Retina (tissue), 1 donor: ENCODE results near the gene CYLD.

ENCODE experiments used
- DNase-seq: peaks from one replicate; pipeline ENCODE4 v3.0.0-alpha.2; 2016

Gene CYLD

DNA sequence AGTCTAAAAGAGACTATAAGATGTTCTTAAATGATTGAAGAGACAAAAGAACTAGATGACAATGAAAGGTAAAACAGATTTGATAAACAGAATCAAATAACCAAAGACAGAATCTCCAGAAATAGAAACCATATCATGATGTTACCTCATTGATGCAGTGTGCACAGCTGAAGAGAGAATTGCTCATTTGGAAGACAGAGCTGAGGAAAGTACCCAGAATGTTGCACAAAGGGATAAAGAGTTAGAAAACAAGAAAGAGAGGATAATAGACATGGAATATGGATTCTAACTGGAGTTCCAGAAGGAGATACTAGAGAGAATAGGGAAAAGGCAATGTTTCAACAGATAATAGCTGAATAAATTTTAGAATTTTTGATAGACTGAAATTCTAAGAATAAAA lies 47.9 kb downstream of the CYLD start:
- DNase-seq = no peak

DNA sequence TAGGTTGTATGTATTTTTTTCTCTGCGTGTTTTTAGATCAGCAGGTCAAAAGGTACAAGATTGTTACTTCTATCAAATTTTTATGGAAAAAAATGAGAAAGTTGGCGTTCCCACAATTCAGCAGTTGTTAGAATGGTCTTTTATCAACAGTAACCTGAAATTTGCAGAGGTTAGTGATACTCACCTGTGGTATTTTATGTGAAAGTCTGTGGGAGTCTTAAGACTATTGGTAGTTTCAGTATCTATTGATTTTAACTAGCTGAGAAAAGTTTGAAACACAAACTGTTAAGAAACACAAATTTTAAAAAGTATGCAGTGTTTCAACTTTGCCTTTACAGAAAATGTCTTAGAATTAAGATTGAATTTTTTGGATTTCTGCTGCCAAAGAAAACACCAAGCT lies 49.6 kb downstream of the CYLD start:
- no peak for DNase-seq

GRCh38 chr16:50796829-50797228 lies 54.9 kb downstream of the CYLD start:
- DNase-seq = no peak

DNA sequence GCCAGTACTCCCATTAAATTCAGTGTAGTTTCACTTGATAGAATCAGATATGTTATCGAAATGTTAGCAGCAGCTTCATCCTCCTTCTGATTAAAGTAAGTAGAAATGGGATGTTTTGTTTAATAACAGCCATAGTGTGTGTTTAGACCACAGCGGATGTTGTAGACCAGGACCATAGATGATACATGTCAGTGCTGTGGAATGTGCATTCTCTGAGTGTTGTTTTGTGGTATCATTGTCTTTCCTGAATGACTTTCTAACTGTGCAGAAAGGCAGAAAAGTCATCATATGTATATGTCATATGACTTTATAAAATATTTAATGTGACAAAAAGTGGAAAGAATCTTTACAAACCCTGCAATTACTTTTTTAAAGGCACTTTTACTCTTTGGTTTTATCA lies 55.6 kb downstream of the CYLD start:
- DNase-seq = no peak

- no peak for DNase-seq
Measured at GRCh38 chr16:50800074-50800473, 58.2 kb downstream of the CYLD start.

GRCh38 chr16:50801036-50801435 lies 59.1 kb downstream of the CYLD start:
- DNase-seq = no peak

DNA sequence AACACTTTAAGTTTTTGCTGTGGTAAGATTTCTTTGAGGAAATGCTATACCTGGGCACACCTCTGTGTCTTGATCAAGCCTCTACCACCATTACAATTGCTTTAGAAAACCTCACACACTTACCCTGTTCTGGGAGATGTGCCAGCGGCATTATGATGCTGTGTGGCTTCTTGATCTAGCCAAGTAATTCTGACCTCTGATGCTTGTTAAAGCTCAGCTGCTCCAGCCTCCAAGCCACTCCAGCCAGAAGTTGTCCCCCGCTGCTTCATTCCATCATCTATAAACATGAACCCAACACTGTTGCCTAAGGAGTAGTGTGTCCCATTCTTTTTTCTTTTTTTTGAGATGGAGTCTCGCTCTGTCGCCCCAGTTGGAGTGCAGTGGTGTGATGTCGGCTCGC lies 60.1 kb downstream of the CYLD start:
- DNase-seq = no peak

DNA sequence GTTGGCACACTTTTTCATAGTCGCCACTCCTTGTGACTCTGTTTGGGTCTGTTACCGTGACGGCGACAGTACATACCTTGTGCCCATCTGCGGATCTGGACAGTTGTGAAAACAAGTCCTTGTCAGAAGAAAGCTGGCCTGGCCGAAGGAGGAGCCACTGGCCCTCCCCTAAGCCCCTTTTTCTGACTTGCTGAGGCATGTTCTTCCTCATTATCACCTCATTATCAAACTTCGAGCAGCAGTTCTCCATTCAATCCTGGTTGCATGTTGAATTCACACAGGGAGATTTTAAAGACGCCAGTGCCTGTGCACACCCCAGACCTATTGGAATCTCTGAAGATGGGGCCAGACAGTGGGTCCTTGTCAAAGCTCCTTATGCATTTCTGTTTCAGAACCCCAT lies 61.1 kb downstream of the CYLD start:
- no peak for DNase-seq

DNA sequence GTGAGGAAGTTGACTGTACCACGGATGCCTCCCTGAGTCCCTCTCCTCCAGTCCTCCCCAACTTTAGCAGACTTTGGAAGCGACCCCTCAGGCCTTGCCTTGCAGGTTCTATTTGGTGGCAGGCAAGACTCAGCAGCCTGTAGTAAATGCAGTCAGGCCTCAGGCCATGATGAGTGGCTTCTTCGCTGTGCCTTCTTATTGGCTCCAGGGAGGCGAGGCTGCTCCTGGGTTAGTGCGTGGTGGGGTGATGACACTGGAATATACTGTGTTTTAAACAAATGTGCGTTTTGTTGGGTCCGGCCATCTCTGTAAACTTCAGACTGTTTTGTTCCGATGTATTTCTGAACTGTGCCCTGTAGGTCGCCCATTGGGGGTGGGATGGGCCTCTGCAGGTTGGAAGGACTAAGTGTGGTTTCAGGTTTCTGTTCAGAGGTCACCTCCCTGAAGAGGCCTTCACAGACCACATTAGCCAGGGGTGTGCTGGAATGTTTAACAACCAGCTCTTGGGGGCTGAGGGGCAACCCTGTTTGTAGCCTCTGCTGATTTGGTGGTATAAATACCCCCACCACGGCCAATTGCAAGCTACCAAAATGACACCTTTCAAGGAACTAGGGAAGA lies 62.5 kb downstream of the CYLD start:
- DNase-seq = no peak

GRCh38 chr16:50806099-50807062 lies 64.5 kb downstream of the CYLD start:
- DNase-seq = peak; percentile 99

DNA sequence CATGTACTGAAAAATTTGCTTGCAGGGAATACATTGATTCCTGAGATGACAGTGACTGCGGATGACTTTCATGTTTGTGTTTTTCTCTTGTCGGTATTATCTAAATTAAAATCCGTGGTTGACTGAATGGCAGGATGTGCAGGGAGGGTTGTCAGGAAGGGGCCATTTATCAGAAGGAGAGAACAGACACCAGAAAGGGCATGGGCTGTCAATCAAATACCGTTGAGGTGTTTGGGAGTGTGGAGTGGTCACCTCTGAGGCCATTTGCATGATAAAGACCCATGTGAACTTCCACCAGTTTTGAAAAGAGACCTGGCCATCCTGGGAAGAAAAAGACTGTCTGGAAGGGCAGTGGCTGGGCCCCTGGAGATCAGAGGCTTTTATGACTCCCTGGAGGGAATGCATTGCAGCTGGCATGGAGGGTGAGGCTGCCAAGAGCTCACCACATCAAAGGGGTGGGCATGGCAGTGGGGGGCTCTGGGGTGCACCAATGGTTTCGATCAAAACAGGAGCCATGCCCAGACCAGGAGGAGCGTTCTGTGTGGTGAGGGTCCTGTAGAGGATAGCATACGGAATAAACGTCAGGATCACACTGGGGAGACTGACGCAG lies 67.1 kb downstream of the CYLD start:
- DNase-seq = no peak

DNA sequence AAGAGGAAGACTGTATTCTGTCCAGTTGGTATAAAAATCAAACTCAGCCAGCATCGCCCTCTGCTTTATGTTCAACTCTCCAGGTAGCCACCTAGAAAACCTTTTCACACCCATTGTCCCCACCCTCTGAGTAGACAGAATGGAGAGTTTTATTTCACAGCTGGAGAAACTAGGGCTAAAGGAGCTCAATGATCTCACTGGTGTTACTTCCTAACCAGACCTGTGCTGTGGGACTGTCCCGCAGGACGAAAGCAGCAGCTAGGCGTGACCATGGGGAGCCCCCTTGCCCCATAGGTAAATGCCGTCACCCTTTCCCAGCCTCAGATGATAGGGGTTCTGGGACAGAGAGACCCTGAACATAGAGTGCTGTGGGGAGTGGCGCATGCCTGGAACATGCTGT lies 67.7 kb downstream of the CYLD start:
- no peak for DNase-seq

- DNase-seq = no peak
Measured at GRCh38 chr16:50810241-50810965, 68.5 kb downstream of the CYLD start.

DNA sequence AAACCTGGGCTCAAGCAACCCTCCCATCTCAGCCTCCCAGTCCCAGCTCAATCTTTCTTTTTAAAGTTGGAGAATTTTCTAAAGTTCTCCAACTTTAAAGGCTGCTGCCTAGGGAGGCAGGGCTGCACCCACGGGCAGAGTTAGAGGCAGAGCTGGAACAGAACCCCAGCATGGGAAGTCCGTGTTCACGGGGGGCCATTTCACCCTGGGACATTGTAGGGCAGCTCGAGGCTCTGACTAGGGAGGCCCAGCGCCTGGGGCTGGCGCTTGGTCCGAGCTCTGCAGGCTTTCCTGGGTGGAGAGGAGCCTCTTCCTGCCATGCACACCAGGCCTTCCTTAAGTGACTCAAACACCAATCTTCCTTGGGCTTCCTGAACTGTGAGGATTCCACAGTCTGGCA lies 70.2 kb downstream of the CYLD start:
- DNase-seq = no peak

DNA sequence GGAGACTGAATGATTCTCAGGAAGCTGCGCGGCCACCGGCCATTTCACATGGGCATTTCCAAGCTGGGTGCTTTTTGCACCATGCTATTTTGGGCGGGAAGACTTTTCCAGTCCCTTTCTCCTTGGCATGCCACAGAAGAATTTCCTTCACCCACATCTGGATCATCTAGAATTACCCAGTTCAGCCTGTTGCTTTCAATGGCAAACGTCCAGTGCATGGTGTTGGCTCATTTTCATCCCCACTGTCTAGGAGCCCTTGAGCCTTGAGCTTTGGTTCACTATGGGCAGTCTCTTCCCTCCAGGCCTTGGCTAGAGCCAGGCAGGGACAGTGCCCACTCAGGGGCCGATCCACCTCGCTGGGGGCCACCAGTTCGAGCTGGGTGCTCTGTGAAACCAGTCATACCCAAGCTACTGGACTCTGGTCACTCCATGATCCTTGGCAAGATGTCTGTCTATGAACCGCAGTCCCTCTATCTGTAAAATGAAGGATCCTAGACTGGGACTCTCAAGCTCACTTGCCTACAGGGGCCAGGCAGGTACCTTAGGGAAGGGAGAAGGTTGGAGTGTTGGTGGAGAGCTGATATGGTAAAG lies 71.1 kb downstream of the CYLD start:
- DNase-seq = no peak

DNA sequence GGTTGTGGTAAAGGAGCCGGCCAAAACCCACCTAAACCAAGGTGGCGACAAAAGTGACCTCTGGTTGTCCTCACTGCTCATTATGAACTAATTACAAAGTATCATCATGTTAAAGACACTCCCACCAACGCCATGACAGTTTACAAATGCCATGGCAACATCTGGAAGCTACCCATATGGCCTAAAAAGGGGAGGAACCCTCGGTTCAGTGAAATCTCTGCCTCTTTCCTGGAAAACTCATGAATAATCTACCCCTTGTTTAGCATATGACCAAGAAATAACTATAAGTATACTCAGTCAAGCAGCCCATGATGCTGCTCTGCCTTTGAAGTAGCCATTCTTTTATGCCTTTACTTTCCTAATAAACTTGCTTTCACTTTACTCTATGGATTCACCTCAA lies 72.2 kb downstream of the CYLD start:
- DNase-seq = no peak

DNA sequence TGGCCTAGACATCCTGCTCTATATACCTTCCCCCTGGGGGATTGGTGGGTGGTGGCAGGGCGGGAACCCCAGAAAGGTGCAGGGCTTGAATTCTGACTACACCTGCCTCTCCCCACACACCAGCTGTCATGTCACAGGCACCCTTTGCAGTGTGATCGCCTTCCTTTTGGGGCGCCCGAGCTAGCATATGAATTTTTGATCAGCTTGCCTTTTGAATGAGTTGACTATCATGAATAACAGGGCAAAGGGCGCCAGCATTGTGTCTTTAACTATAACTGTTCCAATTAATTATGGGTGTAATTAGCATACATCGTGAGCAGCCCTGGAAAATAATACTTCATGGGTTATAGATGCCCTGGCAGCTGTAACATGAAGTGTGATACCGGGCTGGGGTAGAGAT lies 72.7 kb downstream of the CYLD start:
- no peak for DNase-seq

DNA sequence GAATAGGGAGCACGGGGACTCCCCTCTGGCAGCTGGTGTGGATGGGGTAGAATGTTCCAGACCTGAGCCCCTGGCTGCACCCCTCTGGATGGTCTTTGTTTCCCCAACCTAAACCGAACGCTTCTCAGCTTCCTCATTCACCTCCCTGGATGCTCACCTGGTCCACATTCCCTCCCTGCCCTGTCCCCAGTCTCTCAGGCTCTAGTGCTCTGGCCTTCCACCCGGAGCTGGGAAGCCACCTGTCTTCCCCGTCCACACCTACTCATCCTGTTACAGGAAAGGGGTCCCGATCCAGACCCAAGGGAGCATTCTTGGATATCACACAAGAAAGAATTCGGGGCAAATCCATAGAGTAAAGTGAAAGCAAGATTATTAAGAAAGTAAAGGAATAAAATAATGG lies 73.5 kb downstream of the CYLD start:
- DNase-seq = no peak

DNA sequence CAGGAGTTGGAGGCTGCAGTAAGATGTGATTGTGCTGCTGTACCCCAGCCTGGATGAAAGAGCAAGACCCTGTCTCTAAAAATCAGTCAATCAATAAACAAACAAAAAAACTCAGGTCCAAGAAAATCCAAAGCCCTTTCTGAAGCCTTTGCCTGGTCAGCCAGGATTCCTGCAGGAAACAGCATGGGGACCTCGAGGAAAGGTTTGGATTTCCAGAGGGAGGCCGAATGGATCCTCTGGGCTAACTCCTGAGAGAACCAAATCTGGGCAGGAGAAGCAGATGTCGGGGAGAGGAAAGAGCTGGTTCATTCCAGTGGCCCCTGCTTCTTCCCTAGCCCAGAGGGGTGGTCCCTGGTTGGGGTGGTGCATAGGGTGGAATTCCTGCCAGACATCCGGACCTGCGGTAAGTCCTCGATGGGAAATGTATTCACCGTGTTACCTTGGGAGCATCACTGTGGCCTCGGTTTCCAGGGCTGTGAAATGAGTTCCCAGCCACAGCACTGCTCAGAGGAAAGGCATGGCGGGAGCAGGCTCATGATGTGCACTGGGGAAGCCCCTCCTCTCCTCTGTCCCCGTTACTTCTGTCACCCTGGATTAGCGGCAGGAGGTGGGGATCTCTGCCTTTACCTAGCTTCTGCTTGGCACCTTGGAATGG lies 75.1 kb downstream of the CYLD start:
- DNase-seq = no peak

DNA sequence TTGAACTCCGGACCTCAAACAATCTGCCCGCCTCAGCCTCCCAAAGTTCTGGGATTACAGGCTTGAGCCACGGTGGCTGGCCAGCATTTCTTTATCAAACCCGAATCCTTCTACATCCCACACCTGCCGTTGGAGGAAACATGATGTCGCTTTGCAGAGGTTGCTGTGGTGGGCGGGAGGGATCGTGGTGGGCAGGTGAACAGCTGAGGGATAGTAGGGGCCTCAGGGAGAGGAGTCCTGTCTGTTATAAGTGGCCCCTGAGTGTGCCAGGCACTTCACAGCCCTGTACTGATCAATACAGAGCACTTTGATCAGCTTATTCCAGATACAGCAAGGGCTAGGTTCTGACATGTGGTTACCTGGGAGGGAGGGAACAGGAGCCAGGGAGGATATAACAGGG lies 76.5 kb downstream of the CYLD start:
- no peak for DNase-seq

DNA sequence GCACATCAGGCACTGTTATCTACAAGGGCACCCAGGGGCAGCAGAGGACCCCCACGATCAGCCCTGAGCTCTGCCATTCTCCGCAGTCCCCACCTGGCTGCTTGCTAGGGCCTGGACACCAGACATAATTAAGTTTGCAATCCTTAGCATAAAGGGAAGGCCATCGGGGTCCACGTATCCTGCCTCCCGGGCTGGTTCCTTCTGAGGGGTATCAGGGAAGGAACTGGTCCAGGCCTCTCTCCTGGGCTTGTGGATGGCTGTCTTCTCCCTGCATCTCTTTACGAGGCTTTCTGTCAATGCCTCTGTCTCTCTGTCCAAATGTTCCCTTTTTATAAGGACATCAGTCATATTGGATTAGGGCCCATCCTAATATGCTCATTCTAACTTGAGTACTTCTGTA lies 77.8 kb downstream of the CYLD start:
- no peak for DNase-seq

GRCh38 chr16:50820225-50820624 lies 78.3 kb downstream of the CYLD start:
- no peak for DNase-seq
